GM12878 (cell line): ENCODE results near the gene SLC31A1. TPM values are rescaled to one million over a fixed set of nuclear protein-coding genes. Genes with fewer than 3 reads are reported as not detected.

ENCODE experiments used
- ATAC-seq: fragments of 200-7000 bp; cut with Tn5 transposase; 3 replicates; pipeline ENCODE4 v1.9.1; 2020; ENCODE audit warnings: mild to moderate bottlenecking, moderate library complexity
- BruUV-seq: library from RNA; stranded (reverse); fragments of 400-500 nt; replicated peaks from 2 replicates; lab custom pipeline; 2021; lab: Mats Ljungman, UMichigan
- CTCF ChIA-PET: fragments of 300-600 bp; sonication (Branson Sonifier 250); formaldehyde crosslinking; extraction: SDS; loops from one replicate; lab custom pipeline; 2021; ENCODE audit warnings: inconsistent platforms; lab: Yijun Ruan, JAX
- POLR2A ChIA-PET: fragments of 350-600 bp; formaldehyde crosslinking; extraction: SDS; loops from one replicate; lab custom pipeline; 2021; ENCODE audit warnings: inconsistent platforms; lab: Charles Lee
- RAD21 ChIA-PET: fragments of 300-600 bp; sonication (Branson Sonifier 250); formaldehyde crosslinking; loops from one replicate; lab custom pipeline; 2023; ENCODE audit warnings: antibody characterized with exemption; ENCODE audit not compliant: unreplicated experiment; lab: Charles Lee
- SMC1A ChIA-PET: fragments of 300-600 bp; sonication (Branson Sonifier 250); formaldehyde crosslinking; loops from one replicate; lab custom pipeline; 2023; ENCODE audit not compliant: unreplicated experiment, uncharacterized antibody; lab: Charles Lee
- DNase-seq: peaks from one replicate; pipeline ENCODE4 v3.0.0-alpha.2; 2011; ENCODE audit warnings: low read depth, low spot score
- FAIRE-seq: peaks from 3 replicates; lab custom pipeline; 2011; peaks lifted over from hg19 to GRCh38; lab: Jason Lieb, UNC
- H2AFZ ChIP-seq: 2 replicates; pipeline ENCODE4 v1.6.0; 2011; ENCODE audit warnings: low read depth, low read length, control low read depth; ENCODE audit not compliant: control insufficient read depth
- H3K27ac ChIP-seq: 2 replicates; pipeline ENCODE4 v1.5.1; 2011; ENCODE audit warnings: control low read depth; ENCODE audit not compliant: control insufficient read depth, insufficient read depth
- H3K27me3 ChIP-seq, 2 experiments: replicated peaks in 1 of 2; 2 replicates each; pipeline versions ENCODE4 v1.6.0 to v1.6.1; 2011; ENCODE audit warnings: low read length in 1 of 2; ENCODE audit not compliant: control insufficient read depth in 2 of 2, insufficient read depth in 2 of 2
- H3K36me3 ChIP-seq, 2 experiments: 2 replicates each; pipeline ENCODE4 v1.5.1; 2011; ENCODE audit warnings: low read length in 1 of 2; ENCODE audit not compliant: control insufficient read depth in 2 of 2, insufficient read depth in 2 of 2
- H3K4me1 ChIP-seq: 2 replicates; pipeline ENCODE4 v1.6.1; 2011; ENCODE audit warnings: mild to moderate bottlenecking, low read length, moderate library complexity, mixed read lengths; ENCODE audit not compliant: control insufficient read depth, insufficient read depth
- H3K4me2 ChIP-seq: 2 replicates; pipeline ENCODE4 v1.6.0; 2011; ENCODE audit warnings: control low read depth; ENCODE audit not compliant: control insufficient read depth, insufficient read depth
- H3K4me3 ChIP-seq: fragments of 200-600 bp; sonication (generic); 2 replicates; pipeline ENCODE4 v1.5.1; 2016
- H3K79me2 ChIP-seq: 2 replicates; pipeline ENCODE4 v1.6.0; 2011; ENCODE audit warnings: low read length; ENCODE audit not compliant: control insufficient read depth, insufficient read depth
- H3K9ac ChIP-seq: 2 replicates; pipeline ENCODE4 v1.8.0; 2011; ENCODE audit warnings: low read length, control low read depth, mixed read lengths; ENCODE audit not compliant: control insufficient read depth, insufficient read depth
- H3K9me3 ChIP-seq: replicated peaks from 3 replicates; pipeline ENCODE4 v1.5.1; 2011; ENCODE audit warnings: mild to moderate bottlenecking, low read length; ENCODE audit not compliant: control insufficient read depth, insufficient read depth
- H4K20me1 ChIP-seq: 2 replicates; pipeline ENCODE4 v1.6.0; 2011; ENCODE audit not compliant: control insufficient read depth, insufficient read depth
- CBX3 ChIP-seq: fragments of 200-600 bp; sonication (generic); IDR thresholded peaks from 2 replicates; pipeline ENCODE4 v1.6.1; 2016; ENCODE audit warnings: low read depth, borderline replicate concordance
- JUNB ChIP-seq: IDR thresholded peaks from 2 replicates; pipeline ENCODE4 v1.6.1; 2016; ENCODE audit warnings: antibody characterized with exemption, mild to moderate bottlenecking
- NR2C2 ChIP-seq: IDR thresholded peaks from 2 replicates; pipeline ENCODE4 v1.6.1; 2011; ENCODE audit warnings: borderline replicate concordance, low read depth; ENCODE audit not compliant: control insufficient read depth, insufficient read length
- POLR2A ChIP-seq: IDR thresholded peaks from 2 replicates; pipeline ENCODE4 v1.6.1; 2011; ENCODE audit warnings: low read depth, mild to moderate bottlenecking, low read length
- RELA ChIP-seq: fragments of 450-650 bp; IDR thresholded peaks from 2 replicates; pipeline ENCODE4 v1.8.0; 2014; ENCODE audit warnings: borderline replicate concordance; ENCODE audit not compliant: partially characterized antibody
- SUZ12 ChIP-seq: fragments of 200-600 bp; sonication (generic); IDR thresholded peaks from one replicate; pipeline ENCODE4 v1.6.1; 2018; ENCODE audit warnings: antibody characterized with exemption, mild to moderate bottlenecking; ENCODE audit not compliant: unreplicated experiment
- TBL1XR1 ChIP-seq: IDR thresholded peaks from 2 replicates; pipeline ENCODE4 v1.6.1; 2012; ENCODE audit warnings: low read depth, low read length, improper control_type of control experiment
- YBX1 ChIP-seq: fragments of 450-650 bp; IDR thresholded peaks from 2 replicates; pipeline ENCODE4 v1.6.1; 2016; ENCODE audit warnings: antibody characterized with exemption
- ZNF207 ChIP-seq: fragments of 450-650 bp; IDR thresholded peaks from 2 replicates; pipeline ENCODE4 v1.6.1; 2014; ENCODE audit warnings: antibody characterized with exemption, mild to moderate bottlenecking, borderline replicate concordance
- ZNF274 ChIP-seq: IDR thresholded peaks from one replicate; pipeline ENCODE4 v1.8.0; 2011; ENCODE audit not compliant: insufficient read length, insufficient read depth
- ZZZ3 ChIP-seq: IDR thresholded peaks from 2 replicates; pipeline ENCODE4 v1.6.1; 2011; ENCODE audit warnings: low read depth; ENCODE audit not compliant: control insufficient read depth, insufficient read length
- WGBS: methylation state at CpG from one replicate; pipeline ENCODE4 v1.1.6; 2016; ENCODE audit warnings: low lambda C conversion rate; ENCODE audit not compliant: insufficient replicate concordance, insufficient coverage; ENCODE audit errors: missing lambda C conversion rate; 5-methylcytosine and 5-hydroxymethylcytosine counted together
- in situ Hi-C: fragments of 300-500 bp; cut with MboI; formaldehyde crosslinking; loops from 9 replicates; pipeline ENCODE4 v1.14.3; 2018; ENCODE audit warnings: mixed read lengths
- intact Hi-C: fragments of 100-400 bp; cut with micrococcal nuclease; formaldehyde crosslinking; loops from one replicate; pipeline ENCODE4 v1.14.2; 2022; ENCODE audit not compliant: unreplicated experiment
- polyA plus RNA-seq, 11 experiments: library from polyadenylated mRNA; depleted of rRNA in 4 of 11; unstranded in 6 of 11; stranded (reverse) in 5 of 11; fragments of >200 nt; fragmentation: Nextera tagmentation in 4 of 11; fragmentation: Illumina TruSeq in 1 of 11; extraction: Ambion mirVana in 4 of 11; extraction: Trizol in 1 of 11; gene quantifications; 1 replicate in 1 of 11; 2 replicates in 10 of 11; pipeline versions ENCODE4 v1.2.1 to v1.2.3, GENCODE V29; 2011 to 2016; ENCODE audit warnings: inconsistent platforms in 2 of 11, missing spikeins in 2 of 11, low read depth in 1 of 11
- total RNA-seq, 4 experiments: library from RNA; depleted of rRNA in 3 of 4; stranded (reverse); fragments of >200 nt in 3 of 4; fragmentation: Illumina TruSeq in 1 of 4; extraction: Trizol in 1 of 4; gene quantifications; 2 replicates each; pipeline versions ENCODE4 v1.2.1 to v1.2.3, GENCODE V29; 2013 to 2021
- TF ChIP-seq, protein P1 (sequence below): fragments of 450-650 bp; IDR thresholded peaks from 2 replicates; pipeline ENCODE4 v1.6.1; 2018; ENCODE audit warnings: mild to moderate bottlenecking, low read depth, moderate library complexity; ENCODE audit not compliant: partially characterized antibody
- TF ChIP-seq, protein P2 (sequence below): IDR thresholded peaks from 2 replicates; pipeline ENCODE4 v1.6.1; 2012; ENCODE audit warnings: low read length, inconsistent platforms
- TF ChIP-seq, protein P3 (sequence below): fragments of 450-650 bp; formaldehyde crosslinking; IDR thresholded peaks from 2 replicates; pipeline ENCODE4 v1.4.0; 2022; ENCODE audit warnings: mild to moderate bottlenecking, moderate library complexity

SLC31A1 gene
- total and polyA plus RNA-seq, 10 of the 15 experiments (the other 5 are each of a cell fraction or from before 2014, with no cell fraction given) = 7.3 to 16.2 (median 10.5) TPM

DNA sequence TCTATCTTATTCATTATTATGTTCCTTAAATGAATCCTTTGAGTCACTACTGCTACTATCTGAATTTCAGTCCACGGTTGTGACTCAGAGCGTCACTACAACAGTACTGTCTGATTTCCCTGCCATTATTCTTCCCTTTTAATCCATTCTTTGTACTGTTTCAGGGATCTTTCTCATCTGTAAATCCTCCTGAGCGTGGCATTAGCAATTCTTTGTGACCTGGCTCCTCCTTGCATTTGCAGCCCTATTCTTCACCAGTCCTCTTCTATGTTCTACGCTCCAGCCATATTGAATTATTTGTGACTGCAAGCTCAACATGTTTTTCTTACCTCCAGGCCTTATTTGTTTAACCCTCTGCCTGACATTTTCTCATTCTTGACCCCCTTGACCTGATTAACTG is 60.0 kb downstream of the SLC31A1 start:
- in situ Hi-C loops = no loop called here
- no peak overlapping the region for H2AFZ ChIP-seq
- POLR2A ChIA-PET = interaction anchor here (0.5 kb wide), 2 partner anchors 14 to 313 kb away, joined by 3 read pairs; no protein-coding TSS in a partner anchor
- CTCF ChIA-PET = no interaction called here
- H3K27ac ChIP-seq = no peak overlapping the region
- no peak overlapping the region for H3K4me3 ChIP-seq
- ATAC-seq (no peak), FAIRE-seq (no peak), DNase-seq (no peak)
- WGBS = 98% methylated on average over 4 of the region's 4 CpGs
- H3K9ac ChIP-seq = no peak overlapping the region
- H3K27me3 ChIP-seq = no peaks in the 10 kb centered on the region
- peaks cover 13% of the 10 kb centered on the region for H3K79me2 ChIP-seq
- peaks cover 1% of the 10 kb centered on the region; the same call in 1 of the 2 replicates for H3K4me1 ChIP-seq
- no peaks in the 10 kb centered on the region for H4K20me1 ChIP-seq
- no TSS peak for BruUV-seq
- no peak for TF ChIP-seq ZNF207
- no peak for TF ChIP-seq ZNF274
- TF ChIP-seq, protein P1, sequence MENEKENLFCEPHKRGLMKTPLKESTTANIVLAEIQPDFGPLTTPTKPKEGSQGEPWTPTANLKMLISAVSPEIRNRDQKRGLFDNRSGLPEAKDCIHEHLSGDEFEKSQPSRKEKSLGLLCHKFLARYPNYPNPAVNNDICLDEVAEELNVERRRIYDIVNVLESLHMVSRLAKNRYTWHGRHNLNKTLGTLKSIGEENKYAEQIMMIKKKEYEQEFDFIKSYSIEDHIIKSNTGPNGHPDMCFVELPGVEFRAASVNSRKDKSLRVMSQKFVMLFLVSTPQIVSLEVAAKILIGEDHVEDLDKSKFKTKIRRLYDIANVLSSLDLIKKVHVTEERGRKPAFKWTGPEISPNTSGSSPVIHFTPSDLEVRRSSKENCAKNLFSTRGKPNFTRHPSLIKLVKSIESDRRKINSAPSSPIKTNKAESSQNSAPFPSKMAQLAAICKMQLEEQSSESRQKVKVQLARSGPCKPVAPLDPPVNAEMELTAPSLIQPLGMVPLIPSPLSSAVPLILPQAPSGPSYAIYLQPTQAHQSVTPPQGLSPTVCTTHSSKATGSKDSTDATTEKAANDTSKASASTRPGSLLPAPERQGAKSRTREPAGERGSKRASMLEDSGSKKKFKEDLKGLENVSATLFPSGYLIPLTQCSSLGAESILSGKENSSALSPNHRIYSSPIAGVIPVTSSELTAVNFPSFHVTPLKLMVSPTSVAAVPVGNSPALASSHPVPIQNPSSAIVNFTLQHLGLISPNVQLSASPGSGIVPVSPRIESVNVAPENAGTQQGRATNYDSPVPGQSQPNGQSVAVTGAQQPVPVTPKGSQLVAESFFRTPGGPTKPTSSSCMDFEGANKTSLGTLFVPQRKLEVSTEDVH = no peak
- TF ChIP-seq, protein P2, sequence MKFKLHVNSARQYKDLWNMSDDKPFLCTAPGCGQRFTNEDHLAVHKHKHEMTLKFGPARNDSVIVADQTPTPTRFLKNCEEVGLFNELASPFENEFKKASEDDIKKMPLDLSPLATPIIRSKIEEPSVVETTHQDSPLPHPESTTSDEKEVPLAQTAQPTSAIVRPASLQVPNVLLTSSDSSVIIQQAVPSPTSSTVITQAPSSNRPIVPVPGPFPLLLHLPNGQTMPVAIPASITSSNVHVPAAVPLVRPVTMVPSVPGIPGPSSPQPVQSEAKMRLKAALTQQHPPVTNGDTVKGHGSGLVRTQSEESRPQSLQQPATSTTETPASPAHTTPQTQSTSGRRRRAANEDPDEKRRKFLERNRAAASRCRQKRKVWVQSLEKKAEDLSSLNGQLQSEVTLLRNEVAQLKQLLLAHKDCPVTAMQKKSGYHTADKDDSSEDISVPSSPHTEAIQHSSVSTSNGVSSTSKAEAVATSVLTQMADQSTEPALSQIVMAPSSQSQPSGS = no peak
- no peak for TF ChIP-seq NR2C2
- TF ChIP-seq RELA = no peak
- TF ChIP-seq YBX1 = no peak
- TF ChIP-seq, protein P3, sequence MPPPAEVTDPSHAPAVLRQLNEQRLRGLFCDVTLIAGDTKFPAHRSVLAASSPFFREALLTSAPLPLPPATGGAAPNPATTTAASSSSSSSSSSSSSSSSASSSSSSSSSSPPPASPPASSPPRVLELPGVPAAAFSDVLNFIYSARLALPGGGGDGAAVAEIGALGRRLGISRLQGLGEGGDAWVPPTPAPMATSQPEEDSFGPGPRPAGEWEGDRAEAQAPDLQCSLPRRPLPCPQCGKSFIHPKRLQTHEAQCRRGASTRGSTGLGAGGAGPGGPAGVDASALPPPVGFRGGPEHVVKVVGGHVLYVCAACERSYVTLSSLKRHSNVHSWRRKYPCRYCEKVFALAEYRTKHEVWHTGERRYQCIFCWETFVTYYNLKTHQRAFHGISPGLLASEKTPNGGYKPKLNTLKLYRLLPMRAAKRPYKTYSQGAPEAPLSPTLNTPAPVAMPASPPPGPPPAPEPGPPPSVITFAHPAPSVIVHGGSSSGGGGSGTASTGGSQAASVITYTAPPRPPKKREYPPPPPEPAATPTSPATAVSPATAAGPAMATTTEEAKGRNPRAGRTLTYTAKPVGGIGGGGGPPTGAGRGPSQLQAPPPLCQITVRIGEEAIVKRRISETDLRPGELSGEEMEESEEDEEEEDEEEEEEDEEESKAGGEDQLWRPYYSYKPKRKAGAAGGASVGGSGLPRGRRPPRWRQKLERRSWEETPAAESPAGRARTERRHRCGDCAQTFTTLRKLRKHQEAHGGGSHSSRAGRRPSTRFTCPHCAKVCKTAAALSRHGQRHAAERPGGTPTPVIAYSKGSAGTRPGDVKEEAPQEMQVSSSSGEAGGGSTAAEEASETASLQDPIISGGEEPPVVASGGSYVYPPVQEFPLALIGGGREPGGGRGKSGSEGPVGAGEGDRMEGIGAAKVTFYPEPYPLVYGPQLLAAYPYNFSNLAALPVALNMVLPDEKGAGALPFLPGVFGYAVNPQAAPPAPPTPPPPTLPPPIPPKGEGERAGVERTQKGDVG (CRISPR knock-in tag) = no peak
- TF ChIP-seq SUZ12 = no peak
- TF ChIP-seq POLR2A = no peak
- TF ChIP-seq ZZZ3 = no peak
- no peak for TF ChIP-seq TBL1XR1
- no peak for TF ChIP-seq JUNB
- TF ChIP-seq CBX3 = no peak
- H3K36me3 ChIP-seq = peaks cover 10 to 27% of the 10 kb centered on the region in 2 experiments
- H3K4me2 ChIP-seq = no peak overlapping the region
- SMC1A ChIA-PET = no interaction called here
- intact Hi-C loops = no loop called here
- RAD21 ChIA-PET = no interaction called here
- no peaks in the 10 kb centered on the region for H3K9me3 ChIP-seq
